GM18505 (cell line): ENCODE measurements around the gene GSN.

ENCODE experiments used
- ATAC-seq: cut with Tn5 transposase; IDR thresholded peaks from one replicate; pipeline ENCODE4 v1.9.1; 2021; ENCODE audit not compliant: unreplicated experiment
- POLR2A ChIP-seq: IDR thresholded peaks from 4 replicates; pipeline ENCODE4 v1.6.1; 2011; ENCODE audit warnings: borderline replicate concordance; ENCODE audit not compliant: insufficient read depth, insufficient read length; ENCODE audit errors: extremely low read depth

Gene GSN

GRCh38 chr9:121295662-121296191 is 27.8 kb downstream of the GSN start:
- no peak for ATAC-seq
- no peak for TF ChIP-seq POLR2A

GRCh38 chr9:121296213-121297127 is 28.5 kb downstream of the GSN start:
- TF ChIP-seq POLR2A, result no peak
- no peak for ATAC-seq

GRCh38 chr9:121297389-121297788 is 29.4 kb downstream of the GSN start:
- TF ChIP-seq POLR2A, result no peak

GRCh38 chr9:121298016-121298538 is 30.1 kb downstream of the GSN start:
- no peak for ATAC-seq
- no peak for TF ChIP-seq POLR2A

More at GRCh38 chr9:121297389-121297788, 29.4 kb downstream of the GSN start:
- ATAC-seq, result no peak

- ATAC-seq, result no peak
- no peak for TF ChIP-seq POLR2A
Observed at GRCh38 chr9:121298689-121299466, 30.9 kb downstream of the GSN start.

- no peak for TF ChIP-seq POLR2A
- peak; percentile 44 for ATAC-seq
Observed at GRCh38 chr9:121299467-121300282, 31.7 kb downstream of the GSN start.

- ATAC-seq, result no peak
- TF ChIP-seq POLR2A, result no peak
Observed at GRCh38 chr9:121300283-121301119, 32.5 kb downstream of the GSN start.

GRCh38 chr9:121301881-121302286 is 33.9 kb downstream of the GSN start:
- no peak for TF ChIP-seq POLR2A
- ATAC-seq, result no peak

- ATAC-seq, result no peak
- no peak for TF ChIP-seq POLR2A
Observed at GRCh38 chr9:121302341-121302740, 34.4 kb downstream of the GSN start.

- TF ChIP-seq POLR2A, result no peak
- ATAC-seq, result no peak
Observed at GRCh38 chr9:121302786-121303185, 34.8 kb downstream of the GSN start.

GRCh38 chr9:121303456-121304451 is 35.8 kb downstream of the GSN start:
- no peak for ATAC-seq
- no peak for TF ChIP-seq POLR2A
